Activated naive CD4-positive, alpha-beta T cell treated with anti-CD3 and anti-CD28 coated beads for 36 hours (primary cell): ENCODE results near the gene MDM4. TPM values are rescaled to one million over a fixed set of nuclear protein-coding genes. Genes with fewer than 3 reads are reported as not detected.
"Not testable (repeated sequence)": the region's sequence is repeated elsewhere in the genome, so short reads cannot be mapped to it uniquely, and the experiment has no call there.

Source experiments
- CTCF ChIA-PET: fragments of 350-600 bp; sonication (Branson Sonifier 250); formaldehyde crosslinking; loops from one replicate; lab custom pipeline; 2021; ENCODE audit warnings: antibody characterized with exemption; lab: Charles Lee
- DNase-seq: peaks from one replicate; pipeline ENCODE4 v3.0.0-alpha.2; 2020
- H3K27ac Mint-ChIP-seq: one replicate; pipeline ENCODE4 v1.8.0; 2021; ENCODE audit warnings: mild to moderate bottlenecking, mixed read lengths
- H3K27me3 Mint-ChIP-seq: one replicate; pipeline ENCODE4 v1.8.0; 2021; ENCODE audit warnings: low read depth, mixed read lengths
- H3K36me3 Mint-ChIP-seq: one replicate; pipeline ENCODE4 v1.8.0; 2021; ENCODE audit warnings: low read depth, mixed read lengths
- H3K4me1 Mint-ChIP-seq: one replicate; pipeline ENCODE4 v1.8.0; 2021; ENCODE audit warnings: low read depth, mixed read lengths
- H3K4me3 Mint-ChIP-seq: one replicate; pipeline ENCODE4 v1.8.0; 2021; ENCODE audit warnings: mild to moderate bottlenecking, moderate library complexity, mixed read lengths
- H3K9me3 Mint-ChIP-seq: one replicate; pipeline ENCODE4 v1.8.0; 2021; ENCODE audit warnings: mixed read lengths
- intact Hi-C: fragments of 100-400 bp; cut with micrococcal nuclease; formaldehyde crosslinking; loops from one replicate; pipeline ENCODE4 v1.15.1; 2023
- total RNA-seq, 2 experiments: library from RNA; stranded (reverse); gene quantifications; one replicate each; pipeline ENCODE4 v1.2.3, GENCODE V29; 2021

Gene MDM4
- total RNA-seq, 2 experiments from 2014 or later: 109 TPM

GRCh38 chr1:204477036-204477740, 39.0 kb upstream of the MDM4 start:
- H3K4me1 Mint-ChIP-seq: peaks cover 69% of the 10 kb centered on the region
- H3K36me3 Mint-ChIP-seq: peaks cover 2% of the 10 kb centered on the region
- intact Hi-C loops: no loop called here
- no peaks in the 10 kb centered on the region for H3K9me3 Mint-ChIP-seq
- CTCF ChIA-PET: interaction anchor here (1.2 to 5.3 kb wide), 7 partner anchors 10 to 46 kb away, joined by 3 to 38 read pairs (median 8); partner anchors contain the start of gene PIK3C2B
- DNase-seq: no peak
- H3K4me3 Mint-ChIP-seq: no peak overlapping the region
- no peaks in the 10 kb centered on the region for H3K27me3 Mint-ChIP-seq
- no peak overlapping the region for H3K27ac Mint-ChIP-seq

GRCh38 chr1:204478172-204478899, 37.9 kb upstream of the MDM4 start:
- CTCF ChIA-PET: interaction anchor here (0.8 to 5.3 kb wide), 11 partner anchors 11 to 81 kb away, joined by 3 to 38 read pairs (median 4); partner anchors contain the start of gene PIK3C2B
- Mint-ChIP-seq H3K27ac (no peak overlapping the region), H3K36me3 (peaks cover 5% of the 10 kb centered on the region), H3K27me3 (no peaks in the 10 kb centered on the region), H3K4me1 (peaks cover 72% of the 10 kb centered on the region), H3K4me3 (no peak overlapping the region), H3K9me3 (no peaks in the 10 kb centered on the region)
- DNase-seq: no peak
- intact Hi-C loops: no loop called here

GRCh38 chr1:204478921-204479320, 37.3 kb upstream of the MDM4 start:
- CTCF ChIA-PET: interaction anchor here (0.8 to 5.3 kb wide), 14 partner anchors 12 to 81 kb away, joined by 3 to 38 read pairs (median 5); partner anchors contain the start of gene PIK3C2B
- intact Hi-C loops: no loop called here
- peaks cover 7% of the 10 kb centered on the region for H3K36me3 Mint-ChIP-seq
- H3K4me1 Mint-ChIP-seq: peaks cover 75% of the 10 kb centered on the region
- no peaks in the 10 kb centered on the region for H3K27me3 Mint-ChIP-seq
- DNase-seq: no peak
- H3K9me3 Mint-ChIP-seq: no peaks in the 10 kb centered on the region
- H3K27ac Mint-ChIP-seq: no peak overlapping the region
- H3K4me3 Mint-ChIP-seq: no peak overlapping the region

DNA sequence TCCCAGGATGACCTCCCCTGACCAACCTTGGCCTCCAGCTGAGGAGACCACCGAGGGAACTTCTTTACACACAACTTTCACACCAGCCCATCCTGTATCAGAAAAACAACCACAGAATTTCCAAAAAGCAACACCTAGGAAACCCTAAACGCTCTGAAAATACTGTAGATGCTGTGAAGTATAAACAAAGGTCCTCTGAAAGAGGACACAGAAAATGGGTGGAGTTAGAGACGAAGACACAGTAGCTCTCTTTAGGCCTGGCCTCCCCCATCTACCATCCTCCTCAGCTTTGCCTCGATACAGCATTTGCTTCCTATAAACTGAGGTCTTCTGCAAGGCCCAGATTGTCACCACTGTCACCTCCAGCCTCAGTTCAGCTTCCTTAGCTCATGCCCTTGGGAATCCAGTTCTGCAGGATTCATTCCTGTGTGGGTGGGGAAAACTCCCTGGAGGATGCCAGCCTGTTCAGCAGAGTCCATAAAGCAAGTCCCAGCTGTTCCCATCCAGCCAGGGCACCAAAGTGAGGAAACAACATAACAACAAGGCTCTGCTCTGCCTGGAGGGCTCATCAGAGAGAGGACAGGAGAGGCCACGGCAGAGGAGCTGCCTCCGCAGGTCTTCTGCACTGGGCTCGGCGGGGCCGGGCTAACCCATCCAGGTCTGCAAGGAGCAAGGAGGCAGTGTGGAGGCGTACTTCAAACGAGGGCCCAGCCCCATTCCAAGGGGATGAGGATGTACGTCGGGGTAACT, 36.6 kb upstream of the MDM4 start:
- Mint-ChIP-seq H3K4me3 (no peak overlapping the region), H3K36me3 (peaks cover 7% of the 10 kb centered on the region), H3K4me1 (peaks cover 70% of the 10 kb centered on the region), H3K27ac (no peak overlapping the region), H3K27me3 (no peaks in the 10 kb centered on the region), H3K9me3 (no peaks in the 10 kb centered on the region)
- CTCF ChIA-PET: interaction anchor here (0.6 to 5.3 kb wide), 11 partner anchors 9 to 81 kb away, joined by 3 to 38 read pairs (median 4); partner anchors contain the start of gene PIK3C2B
- DNase-seq: no peak
- intact Hi-C loops: no loop called here

GRCh38 chr1:204480515-204480914, 35.7 kb upstream of the MDM4 start:
- DNase-seq: peak; percentile 21
- Mint-ChIP-seq H3K4me1 (peaks cover 63% of the 10 kb centered on the region), H3K27me3 (no peaks in the 10 kb centered on the region), H3K27ac (no peak overlapping the region), H3K36me3 (peaks cover 7% of the 10 kb centered on the region), H3K4me3 (no peak overlapping the region), H3K9me3 (no peaks in the 10 kb centered on the region)
- intact Hi-C loops: no loop called here
- CTCF ChIA-PET: interaction anchor here (0.6 to 5.3 kb wide), 5 partner anchors 10 to 50 kb away, joined by 4 to 38 read pairs (median 7); partner anchors contain the start of gene PIK3C2B

GRCh38 chr1:204483791-204484190, 32.4 kb upstream of the MDM4 start:
- CTCF ChIA-PET: interaction anchor here (1.3 kb wide), 1 partner anchor 52 kb away, joined by 8 read pairs; no protein-coding TSS in a partner anchor
- Mint-ChIP-seq H3K27ac (no peak overlapping the region), H3K27me3 (no peaks in the 10 kb centered on the region), H3K9me3 (no peaks in the 10 kb centered on the region), H3K4me3 (no peak overlapping the region), H3K4me1 (peaks cover 53% of the 10 kb centered on the region), H3K36me3 (peaks cover 9% of the 10 kb centered on the region)
- intact Hi-C loops: no loop called here
- DNase-seq: no peak

- H3K36me3 Mint-ChIP-seq: peaks cover 12% of the 10 kb centered on the region
- intact Hi-C loops, H3K4me3 Mint-ChIP-seq, H3K27ac Mint-ChIP-seq, DNase-seq, H3K9me3 Mint-ChIP-seq, H3K27me3 Mint-ChIP-seq: not testable (repeated sequence)
- peaks cover 42% of the 10 kb centered on the region for H3K4me1 Mint-ChIP-seq
- CTCF ChIA-PET: interaction anchor here (0.6 to 1.9 kb wide), 3 partner anchors 13 to 40 kb away, joined by 3 to 8 read pairs (median 4); no protein-coding TSS in a partner anchor
Observed at GRCh38 chr1:204486513-204487255, 29.5 kb upstream of the MDM4 start.

DNA sequence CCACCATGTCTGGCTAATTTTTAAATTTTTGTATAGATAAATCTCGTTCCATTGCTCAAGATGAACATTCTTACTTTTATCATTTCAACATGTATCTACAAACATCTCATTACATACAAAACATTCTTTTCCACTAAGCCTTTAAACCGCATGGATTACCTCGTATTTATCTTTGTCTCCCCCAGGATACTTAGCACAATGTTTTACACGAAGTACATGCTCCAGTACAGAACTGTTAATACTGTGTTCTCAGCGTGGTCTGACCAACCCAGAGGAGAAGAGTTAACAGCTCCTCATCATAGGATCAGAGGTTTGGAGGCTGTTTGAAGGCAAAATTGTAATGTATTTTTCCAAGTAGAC, 29.0 kb upstream of the MDM4 start:
- peaks cover 12% of the 10 kb centered on the region for H3K36me3 Mint-ChIP-seq
- CTCF ChIA-PET: interaction anchor here (0.6 to 1.9 kb wide), 4 partner anchors 14 to 41 kb away, joined by 3 to 8 read pairs (median 4); no protein-coding TSS in a partner anchor
- no peaks in the 10 kb centered on the region for H3K9me3 Mint-ChIP-seq
- peaks cover 46% of the 10 kb centered on the region for H3K4me1 Mint-ChIP-seq
- no peak for DNase-seq
- no peak overlapping the region for H3K27ac Mint-ChIP-seq
- intact Hi-C loops: no loop called here
- H3K4me3 Mint-ChIP-seq: no peak overlapping the region
- H3K27me3 Mint-ChIP-seq: no peaks in the 10 kb centered on the region

- DNase-seq: no peak
- Mint-ChIP-seq H3K27ac (peak overlapping the region; percentile 43), H3K9me3 (no peaks in the 10 kb centered on the region), H3K4me1 (peaks cover 61% of the 10 kb centered on the region), H3K4me3 (peak overlapping the region; percentile 90), H3K36me3 (peaks cover 14% of the 10 kb centered on the region), H3K27me3 (no peaks in the 10 kb centered on the region)
- intact Hi-C loops: no loop called here
- CTCF ChIA-PET: interaction anchor here (2.9 to 19.2 kb wide), 2 partner anchors 17 to 50 kb away, joined by 8 to 859 read pairs; no protein-coding TSS in a partner anchor
Observed at GRCh38 chr1:204491655-204492054, 24.6 kb upstream of the MDM4 start.

DNA sequence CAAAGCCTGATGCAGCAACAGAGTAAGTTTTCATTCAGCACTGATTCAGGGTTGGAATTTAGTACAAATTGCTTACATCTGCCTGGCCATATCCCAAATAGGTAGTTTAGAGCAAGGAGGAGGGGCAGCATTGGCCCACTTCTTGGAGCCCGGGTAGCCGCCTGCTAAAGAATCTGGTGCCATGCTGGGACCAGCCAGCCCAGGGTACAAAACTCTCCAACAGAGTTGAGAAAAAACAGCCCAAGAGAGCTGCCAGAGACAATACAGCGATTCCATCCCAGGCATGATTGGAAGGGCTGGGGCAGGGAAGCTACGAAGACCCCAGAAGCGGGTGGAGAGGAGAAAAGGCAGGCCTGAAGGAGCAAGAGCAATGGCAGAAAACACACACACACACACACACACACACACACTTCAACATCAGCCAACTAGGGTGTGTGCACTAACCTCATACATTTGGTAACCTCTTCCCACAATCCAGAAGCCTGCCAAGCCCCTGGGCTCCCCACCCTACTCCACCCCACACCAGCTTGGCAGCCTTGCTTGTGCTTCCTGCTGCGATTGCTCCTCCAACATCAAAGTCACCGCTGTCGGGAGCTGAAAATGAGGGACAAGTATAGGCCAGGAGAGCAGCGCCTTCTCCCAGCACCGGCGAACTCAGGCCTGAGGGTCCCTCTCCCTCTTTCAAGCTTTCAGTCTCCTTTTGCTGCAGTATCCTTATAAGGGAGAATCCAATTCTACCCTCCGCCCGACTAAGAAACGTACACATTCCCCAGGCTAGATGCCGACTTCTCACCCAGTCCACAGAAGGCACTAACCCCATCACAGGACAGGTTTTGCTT, 22.8 kb upstream of the MDM4 start:
- H3K9me3 Mint-ChIP-seq: no peaks in the 10 kb centered on the region
- intact Hi-C loops: no loop called here
- H3K27me3 Mint-ChIP-seq: no peaks in the 10 kb centered on the region
- peaks cover 14% of the 10 kb centered on the region for H3K36me3 Mint-ChIP-seq
- CTCF ChIA-PET: interaction anchor here (0.6 to 19.2 kb wide), 11 partner anchors 10 to 331 kb away, joined by 3 to 859 read pairs (median 8); no protein-coding TSS in a partner anchor
- peak overlapping the region; percentile 90 for H3K4me3 Mint-ChIP-seq
- DNase-seq: peak; percentile 50
- H3K27ac Mint-ChIP-seq: peak overlapping the region; percentile 71
- H3K4me1 Mint-ChIP-seq: peaks cover 57% of the 10 kb centered on the region
